Measurements from ENCODE around the gene FFAR4. TPM values are rescaled to one million over a fixed set of nuclear protein-coding genes. Genes with fewer than 3 reads are reported as not detected.

The FFAR4 gene
- total and polyA plus RNA-seq, 2 of the 8 experiments (the other 6 are each of a cell fraction or from before 2014, with no cell fraction given) = not detected

GRCh38 chr10:93612311-93612710, 45.8 kb downstream of the FFAR4 start, which contains the start of gene PDE6C (continued):
- no peak for TF ChIP-seq JUND (IDR thresholded peaks at IDR 0.05; ENCODE audit: low read length)
- TF ChIP-seq EZH2 (IDR thresholded peaks at IDR 0.05; ENCODE audit: low read depth, low read length, severe bottlenecking) = no peak
- TF ChIP-seq PHF8 (conservative IDR thresholded peaks at IDR 0.05; ENCODE audit: low read depth, low read length) = no peak
- no peak for TF ChIP-seq SIN3A (conservative IDR thresholded peaks at IDR 0.05 in 1 of 2, IDR thresholded peaks at IDR 0.05 in 1 of 2; ENCODE audit: low read depth in 1 of 2, low read length in 2 of 2)
- TF ChIP-seq KDM5A (IDR thresholded peaks at IDR 0.05; ENCODE audit: low read length) = no peak
- TF ChIP-seq ZNF274 (IDR thresholded peaks at IDR 0.05; ENCODE audit: borderline replicate concordance, extremely low read depth, low read length) = no peak
- TF ChIP-seq CHD2 (IDR thresholded peaks at IDR 0.05; ENCODE audit: low read length) = no peak

All from H1 (cell line).